DND-41 (cell line): ENCODE data around the gene FMN1.

ENCODE experiments used
- ATAC-seq: fragments of 200-7000 bp; cut with Tn5 transposase; 3 replicates; pipeline ENCODE4 v1.9.1; 2021; ENCODE audit warnings: low read depth; ENCODE audit not compliant: insufficient read depth
- DNase-seq: peaks from one replicate; pipeline ENCODE4 v3.0.0-alpha.2; 2020
- H2AFZ ChIP-seq: 2 replicates; pipeline ENCODE4 v1.6.0; 2012; ENCODE audit warnings: low read depth, low read length
- H3K27ac ChIP-seq: 2 replicates; pipeline ENCODE4 v1.5.1; 2012; ENCODE audit warnings: low read length, inconsistent platforms
- H3K27me3 ChIP-seq: fragments of 200-600 bp; sonication (generic); 2 replicates; pipeline ENCODE4 v1.6.0; 2012; ENCODE audit warnings: low read length, mild to moderate bottlenecking, inconsistent platforms; ENCODE audit not compliant: insufficient read depth, poor library complexity
- H3K36me3 ChIP-seq: 2 replicates; pipeline ENCODE4 v1.5.1; 2012; ENCODE audit warnings: low read length, inconsistent platforms; ENCODE audit not compliant: insufficient read depth
- H3K4me1 ChIP-seq: 2 replicates; pipeline ENCODE4 v1.5.1; 2012; ENCODE audit warnings: mild to moderate bottlenecking, low read length; ENCODE audit not compliant: insufficient read depth
- H3K4me2 ChIP-seq: 2 replicates; pipeline ENCODE4 v1.6.0; 2012; ENCODE audit warnings: mild to moderate bottlenecking, moderate library complexity, low read length, inconsistent platforms; ENCODE audit not compliant: insufficient read depth
- H3K4me3 ChIP-seq, 2 experiments: fragments of 200-600 bp in 1 of 2; shearing (Covaris generic) in 1 of 2; 2 replicates each; pipeline ENCODE4 v1.5.1; 2012 to 2016; ENCODE audit warnings: inconsistent platforms in 2 of 2, low read length in 2 of 2, mild to moderate bottlenecking in 2 of 2, low read depth in 1 of 2, moderate library complexity in 1 of 2
- H3K79me2 ChIP-seq: 2 replicates; pipeline ENCODE4 v1.6.0; 2012; ENCODE audit warnings: low read length, inconsistent platforms; ENCODE audit not compliant: insufficient read depth
- H3K9ac ChIP-seq: 2 replicates; pipeline ENCODE4 v1.6.0; 2012; ENCODE audit warnings: low read depth, mild to moderate bottlenecking, inconsistent platforms, low read length, moderate library complexity
- H3K9me3 ChIP-seq: 2 replicates; pipeline ENCODE4 v1.5.1; 2012; ENCODE audit warnings: low read length, moderate library complexity, mild to moderate bottlenecking, inconsistent platforms; ENCODE audit not compliant: insufficient read depth, severe bottlenecking
- H4K20me1 ChIP-seq: 2 replicates; pipeline ENCODE4 v1.6.0; 2012; ENCODE audit warnings: low read length; ENCODE audit not compliant: insufficient read depth
- EZH2 ChIP-seq: IDR thresholded peaks from 3 replicates; pipeline ENCODE4 v1.6.1; 2012; ENCODE audit warnings: borderline replicate concordance, low read depth, mild to moderate bottlenecking, moderate library complexity, low read length, inconsistent platforms; ENCODE audit not compliant: severe bottlenecking
- TF ChIP-seq, protein P1 (sequence below): IDR thresholded peaks from 2 replicates; pipeline ENCODE4 v1.5.1; 2012; ENCODE audit warnings: borderline replicate concordance, low read length, moderate library complexity, mild to moderate bottlenecking; ENCODE audit not compliant: poor library complexity, severe bottlenecking; ENCODE audit errors: extremely low read depth

The FMN1 gene

GRCh38 chr15:32871883-32872282 lies 322.6 kb downstream of the FMN1 start:
- Histone ChIP-seq H3K79me2 (no peaks in the 10 kb centered on the region), H3K27me3 (peaks cover 2% of the 10 kb centered on the region), H3K9me3 (no peaks in the 10 kb centered on the region), H3K9ac (no peak overlapping the region), H3K4me1 (no peaks in the 10 kb centered on the region), H2AFZ (no peak overlapping the region), H4K20me1 (no peaks in the 10 kb centered on the region), H3K4me3 (no peak overlapping the region), H3K27ac (no peak overlapping the region), H3K4me2 (no peak overlapping the region), H3K36me3 (no peaks in the 10 kb centered on the region)
- TF ChIP-seq, protein P1, sequence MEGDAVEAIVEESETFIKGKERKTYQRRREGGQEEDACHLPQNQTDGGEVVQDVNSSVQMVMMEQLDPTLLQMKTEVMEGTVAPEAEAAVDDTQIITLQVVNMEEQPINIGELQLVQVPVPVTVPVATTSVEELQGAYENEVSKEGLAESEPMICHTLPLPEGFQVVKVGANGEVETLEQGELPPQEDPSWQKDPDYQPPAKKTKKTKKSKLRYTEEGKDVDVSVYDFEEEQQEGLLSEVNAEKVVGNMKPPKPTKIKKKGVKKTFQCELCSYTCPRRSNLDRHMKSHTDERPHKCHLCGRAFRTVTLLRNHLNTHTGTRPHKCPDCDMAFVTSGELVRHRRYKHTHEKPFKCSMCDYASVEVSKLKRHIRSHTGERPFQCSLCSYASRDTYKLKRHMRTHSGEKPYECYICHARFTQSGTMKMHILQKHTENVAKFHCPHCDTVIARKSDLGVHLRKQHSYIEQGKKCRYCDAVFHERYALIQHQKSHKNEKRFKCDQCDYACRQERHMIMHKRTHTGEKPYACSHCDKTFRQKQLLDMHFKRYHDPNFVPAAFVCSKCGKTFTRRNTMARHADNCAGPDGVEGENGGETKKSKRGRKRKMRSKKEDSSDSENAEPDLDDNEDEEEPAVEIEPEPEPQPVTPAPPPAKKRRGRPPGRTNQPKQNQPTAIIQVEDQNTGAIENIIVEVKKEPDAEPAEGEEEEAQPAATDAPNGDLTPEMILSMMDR = no peak
- no peak for TF ChIP-seq EZH2
- ATAC-seq (no peak), DNase-seq (no peak)

DNA sequence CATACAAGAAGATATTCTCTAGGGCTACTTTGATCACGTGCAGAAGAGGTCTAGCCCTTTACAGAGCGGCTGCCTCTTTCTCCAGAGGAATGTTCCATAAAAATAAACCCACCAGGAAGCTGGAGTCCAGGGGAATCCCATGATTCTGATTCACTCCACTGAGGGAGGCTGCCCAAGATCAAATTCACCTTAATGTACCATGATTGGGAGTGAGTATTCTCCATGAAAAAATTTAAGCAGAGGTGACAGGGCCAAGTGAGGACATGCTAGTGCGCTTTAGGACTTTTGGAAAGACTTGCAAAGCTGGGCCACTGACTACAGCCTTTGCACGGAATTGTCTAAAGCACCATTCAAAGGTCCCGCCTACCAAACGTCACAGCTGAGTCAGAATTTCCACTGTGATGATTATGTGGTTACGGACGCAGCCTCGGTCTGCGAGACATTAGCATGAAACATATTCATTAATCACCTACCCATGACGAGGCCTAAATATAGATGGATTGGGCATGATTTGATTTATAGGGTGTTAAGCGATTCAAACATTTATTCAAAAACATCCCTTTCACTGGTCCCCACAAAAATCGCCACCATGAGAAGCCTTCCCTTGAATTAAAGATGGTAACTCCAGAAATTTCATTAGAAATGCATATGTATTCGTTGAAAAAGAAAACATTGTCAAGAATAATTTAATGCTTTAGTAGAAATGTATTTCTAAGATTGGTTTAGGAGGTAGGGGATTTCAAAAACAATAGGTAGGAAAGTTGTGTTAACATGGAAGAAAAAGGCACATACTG lies 324.1 kb downstream of the FMN1 start:
- no peak overlapping the region for H3K27ac ChIP-seq
- H3K36me3 ChIP-seq = no peaks in the 10 kb centered on the region
- DNase-seq (no peak), ATAC-seq (no peak)
- H3K4me1 ChIP-seq = no peaks in the 10 kb centered on the region
- TF ChIP-seq, protein P1 = no peak
- no peak for TF ChIP-seq EZH2
- no peak overlapping the region for H3K4me3 ChIP-seq
- H3K9ac ChIP-seq = no peak overlapping the region
- no peaks in the 10 kb centered on the region for H4K20me1 ChIP-seq
- H3K4me2 ChIP-seq = no peak overlapping the region
- no peaks in the 10 kb centered on the region for H3K9me3 ChIP-seq
- H3K27me3 ChIP-seq = no peaks in the 10 kb centered on the region
- H3K79me2 ChIP-seq = no peaks in the 10 kb centered on the region
- H2AFZ ChIP-seq = no peak overlapping the region

- Histone ChIP-seq H2AFZ (no peak overlapping the region), H3K27ac (no peak overlapping the region), H3K79me2 (no peaks in the 10 kb centered on the region), H3K9me3 (no peaks in the 10 kb centered on the region), H4K20me1 (no peaks in the 10 kb centered on the region), H3K9ac (no peak overlapping the region), H3K4me3 (no peak overlapping the region), H3K4me1 (no peaks in the 10 kb centered on the region), H3K36me3 (no peaks in the 10 kb centered on the region), H3K27me3 (no peaks in the 10 kb centered on the region), H3K4me2 (no peak overlapping the region)
- DNase-seq = no peak
- TF ChIP-seq EZH2 = no peak
- TF ChIP-seq, protein P1 = no peak
- ATAC-seq = no peak
Observed at GRCh38 chr15:32869776-32870175, 324.7 kb downstream of the FMN1 start.
